Pancreas (tissue), 10 donors: Measurements from ENCODE around the gene NEURL4. TPM values are rescaled to one million over a fixed set of nuclear protein-coding genes. Genes with fewer than 3 reads are reported as not detected.
A peak's percentile ranks its signal among the peaks of the same experiment; 100 is the strongest.

ENCODE experiments used
- ATAC-seq, 4 donors: fragments of 200-7000 bp; cut with Tn5 transposase; one replicate each; pipeline versions ENCODE4 v1.8.0 to v1.9.1; 2020; ENCODE audit warnings: mild to moderate bottlenecking in 4 of 4, moderate library complexity in 4 of 4
- DNase-seq, 6 donors: peaks; one replicate each; pipeline ENCODE4 v3.0.0-alpha.2; 2020
- FAIRE-seq: peaks from 2 replicates; lab custom pipeline; 2012; peaks lifted over from hg19 to GRCh38; lab: Jason Lieb, UNC
- H3K27ac ChIP-seq, 4 donors: fragments of 200-600 bp; sonication (generic); 1 replicate in 3 of 4; 2 replicates in 1 of 4; pipeline versions ENCODE4 v1.5.0 to v1.8.0; 2020
- H3K27me3 ChIP-seq, 4 donors: fragments of 200-600 bp; one replicate each; pipeline ENCODE4 v1.8.0; 2021
- H3K36me3 ChIP-seq, 3 donors: fragments of 200-600 bp; sonication (generic) in 1 of 3; one replicate each; pipeline versions ENCODE4 v1.5.0 to v1.8.0; 2020 to 2021
- H3K4me1 ChIP-seq, 3 donors: fragments of 200-600 bp; one replicate each; pipeline ENCODE4 v1.8.0; 2021
- H3K4me3 ChIP-seq, 4 donors: fragments of 200-600 bp; sonication (generic) in 2 of 4; one replicate each; pipeline versions ENCODE4 v1.5.0 to v1.8.0; 2020 to 2021
- H3K9me3 ChIP-seq, 4 donors: fragments of 200-600 bp; one replicate each; pipeline ENCODE4 v1.8.0; 2021
- CTCF ChIP-seq, 4 donors: fragments of 200-600 bp; sonication (generic) in 3 of 4; IDR thresholded peaks; one replicate each; pipeline versions ENCODE4 v1.5.0 to v1.8.0; 2021; ENCODE audit warnings: antibody characterized with exemption in 4 of 4
- WGBS, 2 donors: extraction: QIAGEN DNeasy Blood & Tissue Kit; methylation state at CpG; one replicate each; pipeline ENCODE4 v1.1.7; 2013; 5-methylcytosine and 5-hydroxymethylcytosine counted together
- intact Hi-C, 3 donors: fragments of 100-400 bp; cut with DNase I; formaldehyde crosslinking; loops; one replicate each; pipeline versions ENCODE4 v1.11.1 to v1.14.2; 2022
- polyA plus RNA-seq, 2 donors: library from polyadenylated mRNA; stranded (reverse); fragments of 200-250 nt; gene quantifications; one replicate each; pipeline ENCODE4 v1.2.3, GENCODE V29; 2013
- total RNA-seq, 6 donors: library from RNA; stranded (reverse); fragmentation: NEBNext Ultra II Directional in 4 of 6; extraction: Animal tissue kit (Norgen Biotek cat#: 25700) in 4 of 6; gene quantifications; one replicate each; pipeline versions ENCODE4 v1.2.1 to v1.2.4, GENCODE V29; 2021 to 2023
- donor health status: healthy with polysubstance abuse.
- donor health status: DM: no; HTN: no; CAD: no; lungs with moderate emphysema.
- donor health status: DM: no; HTN: no; CAD: no.
- donor health status: control.
- donor health status: control.
- donor health status: Bipolar disorder and iron deficiency.
- donor health status: DM: yes; HTN: yes; CAD: no.
- donor health status: DM: no; HTN: no; CAD: no.
- donor health status: DM: no; HTN: no; CAD: no.
- donor health status: DM: yes; HTN: yes; CAD: no.

NEURL4 gene
- total and polyA plus RNA-seq, 8 donors = 12.6 to 72.1 (median 18.3) TPM

GRCh38 chr17:7323731-7324437 is 5.3 kb downstream of the NEURL4 start:
- DNase-seq (peak in 4 of 6 donors; percentile 59 to 86 (median 69)), ATAC-seq (peak in 3 of 4 donors; percentile 35 to 48 (median 44)), FAIRE-seq (no peak)
- no peak overlapping the region for H3K27ac ChIP-seq
- no peaks in the 10 kb centered on the region for H3K9me3 ChIP-seq
- no peaks in the 10 kb centered on the region for H3K27me3 ChIP-seq
- 68 to 70% methylated on average over 36 to 39 of the region's 39 CpGs for WGBS, 2 donors
- no peak overlapping the region for H3K4me3 ChIP-seq
- peak; percentile 44 to 70 (median 56) for TF ChIP-seq CTCF (IDR thresholded peaks at IDR 0.05)
- H3K36me3 ChIP-seq = peaks cover 0 to 29% (median 7%) of the 10 kb centered on the region in 3 donors
- intact Hi-C loops = no loop called here
- H3K4me1 ChIP-seq = peaks cover 0 to 8% (median 0%) of the 10 kb centered on the region in 3 donors

- Histone ChIP-seq H3K27me3 (no peaks in the 10 kb centered on the region), H3K27ac (no peak overlapping the region), H3K9me3 (no peaks in the 10 kb centered on the region), H3K36me3 (peaks cover 0 to 36% (median 9%) of the 10 kb centered on the region in 3 donors), H3K4me3 (no peak overlapping the region), H3K4me1 (no peaks in the 10 kb centered on the region)
- WGBS, 2 donors = 86 to 89% methylated on average over 22 of the region's 22 CpGs
- peak in 1 of 6 donors; percentile 56 for DNase-seq
- intact Hi-C loops = no loop called here
- TF ChIP-seq CTCF (IDR thresholded peaks at IDR 0.05) = no peak
- no peak for ATAC-seq
- FAIRE-seq = no peak
Measured at GRCh38 chr17:7322520-7323194, 6.5 kb downstream of the NEURL4 start.

GRCh38 chr17:7321466-7321865 is 7.7 kb downstream of the NEURL4 start:
- FAIRE-seq (no peak), DNase-seq (peak in 1 of 6 donors; percentile 47), ATAC-seq (no peak)
- Histone ChIP-seq H3K36me3 (peaks cover 0 to 39% (median 10%) of the 10 kb centered on the region in 3 donors), H3K4me1 (no peaks in the 10 kb centered on the region), H3K27ac (no peak overlapping the region), H3K4me3 (no peak overlapping the region), H3K27me3 (no peaks in the 10 kb centered on the region), H3K9me3 (no peaks in the 10 kb centered on the region)
- TF ChIP-seq CTCF (IDR thresholded peaks at IDR 0.05) = no peak
- 89 to 92% methylated on average over 15 of the region's 15 CpGs for WGBS, 2 donors
- intact Hi-C loops = no loop called here

- ATAC-seq (no peak), FAIRE-seq (no peak), DNase-seq (peak in 2 of 6 donors; percentile 15 to 70)
- no peaks in the 10 kb centered on the region for H3K9me3 ChIP-seq
- peaks cover 0 to 39% (median 18%) of the 10 kb centered on the region in 3 donors for H3K36me3 ChIP-seq
- H3K27ac ChIP-seq = no peak overlapping the region
- peaks cover 7 to 18% (median 15%) of the 10 kb centered on the region in 3 donors for H3K4me1 ChIP-seq
- H3K27me3 ChIP-seq = no peaks in the 10 kb centered on the region
- 91 to 93% methylated on average over 13 of the region's 13 CpGs for WGBS, 2 donors
- intact Hi-C loops = loop anchor here in 1 of 3 donors (10.0 kb wide), 1 partner anchor 53 kb away; the partner anchor contains the start of gene CLDN7
- TF ChIP-seq CTCF (IDR thresholded peaks at IDR 0.05) = no peak
- no peak overlapping the region for H3K4me3 ChIP-seq
Measured at GRCh38 chr17:7318121-7318860, 10.8 kb downstream of the NEURL4 start.
